GM19372 (cell line): ENCODE results near the gene MLN.

ENCODE experiments used
- ATAC-seq: cut with Tn5 transposase; IDR thresholded peaks from one replicate; pipeline ENCODE4 v1.9.1; 2021; ENCODE audit warnings: mild to moderate bottlenecking, low read depth, moderate library complexity; ENCODE audit not compliant: unreplicated experiment

The MLN gene, protein sequence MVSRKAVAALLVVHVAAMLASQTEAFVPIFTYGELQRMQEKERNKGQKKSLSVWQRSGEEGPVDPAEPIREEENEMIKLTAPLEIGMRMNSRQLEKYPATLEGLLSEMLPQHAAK

DNA sequence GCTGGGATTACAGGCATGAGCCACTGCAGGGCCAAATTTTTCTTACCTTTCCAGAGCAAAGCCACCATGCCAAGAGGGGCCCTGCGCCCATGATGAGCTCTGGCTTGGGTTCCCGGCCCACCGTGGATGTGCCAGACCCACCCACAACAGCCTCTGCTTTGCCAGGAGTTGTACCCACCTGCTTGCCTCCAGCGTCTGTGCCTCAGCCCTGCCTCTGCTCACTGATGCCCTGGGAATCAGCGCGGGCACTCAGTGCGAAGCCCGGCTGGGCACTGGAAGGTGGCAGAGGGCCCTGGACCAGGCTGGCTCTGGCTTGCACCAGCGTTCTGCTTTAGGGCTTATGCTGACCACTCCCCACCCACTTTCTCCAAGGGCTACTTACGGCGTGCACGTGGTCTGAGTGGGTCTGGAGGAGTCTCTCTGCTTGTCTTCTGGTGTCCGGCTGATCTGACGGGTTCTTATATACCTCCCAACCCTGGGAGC lies at the start of gene MLN:
TSS of gene MLN (minus strand) at position 433 of the 483 bp plus-strand sequence. CDS start 2,840 bp downstream, outside the sequence.
- ATAC-seq, result no peak

DNA sequence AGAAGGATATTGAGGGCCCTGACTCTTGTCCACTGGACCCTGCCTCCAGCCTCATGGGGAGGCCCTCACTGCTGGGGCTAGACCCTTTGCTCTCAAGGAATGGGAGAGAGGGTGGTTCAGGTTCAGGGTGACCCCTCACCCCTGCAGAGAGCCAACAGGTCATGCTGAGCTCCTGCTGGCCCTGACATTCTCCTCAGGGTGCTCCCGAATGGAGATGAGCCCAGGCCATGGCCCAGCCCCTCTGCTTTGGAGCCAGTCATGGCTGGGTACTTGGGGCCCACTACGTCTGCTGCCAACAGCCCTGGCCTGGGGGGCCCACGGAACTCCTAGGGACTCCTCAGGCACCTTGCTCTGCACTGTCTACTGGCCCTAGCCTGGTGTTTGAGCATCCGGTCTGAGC lies 49.2 kb upstream of the MLN start:
- no peak for ATAC-seq

DNA sequence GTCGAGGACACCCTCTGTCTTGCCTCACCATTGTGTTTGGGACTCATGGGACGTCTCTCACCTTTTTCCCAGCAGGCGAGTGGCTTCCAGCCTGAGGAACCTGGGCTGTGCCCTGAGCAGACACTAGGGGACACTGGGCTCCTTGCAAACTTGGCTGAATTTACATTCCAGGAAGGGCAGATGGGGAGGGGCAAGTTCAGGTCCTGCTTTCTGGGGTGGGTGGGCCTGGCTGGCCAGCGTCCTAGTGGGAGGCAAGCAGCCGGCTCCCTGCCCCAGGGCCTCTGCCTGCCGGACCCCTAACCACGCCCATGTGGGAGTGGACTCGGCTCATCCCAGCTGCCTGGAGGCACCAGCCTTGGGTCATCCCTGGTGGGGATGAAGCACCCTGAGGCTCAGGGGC lies 48.2 kb upstream of the MLN start:
- ATAC-seq, result no peak

DNA sequence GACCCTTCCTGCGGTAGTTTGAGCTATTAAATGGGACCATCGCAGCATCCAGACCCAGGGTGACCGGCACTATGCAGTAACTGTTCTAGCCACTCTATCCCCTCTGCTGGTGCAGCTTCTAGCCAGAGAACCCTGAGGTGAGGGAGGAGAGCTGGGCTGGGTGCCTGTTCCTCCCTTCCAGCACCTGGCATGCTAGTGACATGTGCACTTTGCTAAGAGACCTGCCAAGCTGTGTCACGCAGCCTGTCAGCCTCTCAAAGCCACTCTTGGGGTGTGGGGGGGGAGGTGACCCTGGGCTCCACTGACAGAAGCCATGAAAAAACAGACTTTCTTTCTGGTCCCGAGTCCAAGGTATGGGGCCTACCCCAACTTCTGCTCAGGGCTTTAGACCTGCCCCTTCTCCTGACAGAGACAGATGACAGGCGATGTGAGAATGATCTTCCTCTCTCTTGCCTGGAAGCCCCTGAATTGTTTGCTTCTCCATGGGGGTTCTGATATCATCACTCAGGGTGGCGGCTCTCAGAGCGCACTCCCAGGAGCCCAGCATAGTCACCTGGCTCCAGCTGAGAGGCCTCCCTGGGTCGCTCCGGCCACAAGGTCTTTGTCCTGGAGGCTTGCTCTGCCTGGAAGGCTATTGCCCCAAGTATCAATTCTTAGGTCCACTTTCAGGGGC lies 47.2 kb upstream of the MLN start:
- ATAC-seq, result no peak

DNA sequence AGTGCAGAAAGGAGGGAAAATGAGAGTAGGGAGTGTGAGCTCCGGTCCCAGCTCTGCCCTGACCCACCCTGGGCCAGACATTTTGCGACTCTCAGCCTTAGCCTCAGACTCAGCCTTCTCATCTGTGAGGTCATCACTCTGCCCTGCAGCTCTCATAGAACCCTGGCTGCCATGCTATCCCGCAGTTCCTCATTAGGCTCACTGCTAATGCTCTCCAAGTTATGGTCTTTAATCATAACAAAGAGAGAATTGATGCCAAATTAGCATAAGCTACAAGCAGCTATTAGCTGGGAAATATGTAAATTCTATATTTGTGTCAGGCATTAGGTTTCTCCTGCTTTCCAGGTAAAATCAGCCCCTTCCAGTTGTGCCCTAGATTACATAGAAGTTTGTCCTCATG lies 46.5 kb upstream of the MLN start:
- no peak for ATAC-seq

DNA sequence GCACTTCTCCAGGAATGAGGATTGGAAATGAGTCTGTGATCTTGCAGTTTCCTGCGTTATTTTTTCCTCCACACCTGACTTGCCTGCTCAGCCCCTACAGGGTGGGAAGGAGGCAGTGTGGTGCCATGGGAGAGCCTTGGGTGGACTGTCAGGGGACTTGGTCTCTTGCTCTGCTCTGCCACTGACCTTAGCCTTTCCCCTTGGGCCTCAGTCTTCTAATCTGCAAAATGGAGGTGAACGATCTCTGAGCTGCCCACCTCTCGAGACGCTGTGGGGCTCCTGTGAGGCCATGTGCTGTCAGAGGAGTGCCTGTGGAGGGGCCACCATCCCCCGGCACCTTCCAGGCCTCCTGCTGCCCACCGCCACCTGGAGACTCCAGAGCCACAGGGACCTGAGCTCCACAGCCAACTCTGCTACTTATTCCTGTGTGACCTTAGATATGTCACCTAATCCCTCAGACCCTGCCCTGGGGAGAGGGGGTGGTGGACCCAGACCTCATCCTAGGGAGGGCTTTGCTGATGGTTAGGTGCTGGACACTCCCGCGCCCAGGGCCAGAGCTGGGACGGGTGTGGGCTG lies 45.8 kb upstream of the MLN start:
- no peak for ATAC-seq

DNA sequence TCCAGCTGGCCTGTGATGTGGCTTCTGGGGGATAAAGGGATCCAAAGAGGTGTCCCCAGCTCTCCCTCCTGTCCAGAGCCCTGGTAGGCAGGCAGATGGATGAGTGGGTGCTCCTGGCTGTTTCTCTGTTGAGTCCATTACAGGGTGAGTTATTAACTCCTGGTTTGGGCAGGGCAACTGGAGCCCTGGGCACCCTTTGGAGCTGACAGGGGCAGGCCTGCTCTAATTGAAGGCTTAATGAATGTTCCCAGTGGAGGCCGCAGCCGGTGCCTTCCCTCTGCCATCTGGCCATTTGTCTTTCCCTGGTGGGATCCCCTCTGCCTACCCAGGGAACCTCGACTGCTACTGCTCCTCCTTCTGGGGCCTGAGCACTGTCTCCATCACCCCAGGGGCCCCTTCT lies 44.7 kb upstream of the MLN start:
- ATAC-seq, result no peak

DNA sequence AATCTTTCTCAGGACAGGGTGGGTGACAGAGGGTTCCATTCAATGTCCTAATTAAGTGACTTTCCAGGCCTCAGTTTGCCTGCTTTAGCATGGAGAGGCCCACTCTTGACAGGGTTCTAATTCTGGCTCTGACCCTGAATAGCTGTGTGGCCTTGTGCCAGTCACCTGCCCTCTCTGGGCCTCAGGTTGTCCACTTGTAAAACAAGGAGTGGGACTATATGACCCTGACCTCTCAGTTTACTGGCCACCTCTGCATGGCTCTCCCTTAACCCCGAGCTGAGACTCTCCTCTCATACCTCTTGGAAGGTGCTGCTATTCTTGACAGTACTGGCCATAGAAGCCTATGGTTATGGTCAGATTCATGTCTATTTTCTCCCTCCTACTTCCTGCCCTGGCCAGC lies 44.1 kb upstream of the MLN start:
- no peak for ATAC-seq

DNA sequence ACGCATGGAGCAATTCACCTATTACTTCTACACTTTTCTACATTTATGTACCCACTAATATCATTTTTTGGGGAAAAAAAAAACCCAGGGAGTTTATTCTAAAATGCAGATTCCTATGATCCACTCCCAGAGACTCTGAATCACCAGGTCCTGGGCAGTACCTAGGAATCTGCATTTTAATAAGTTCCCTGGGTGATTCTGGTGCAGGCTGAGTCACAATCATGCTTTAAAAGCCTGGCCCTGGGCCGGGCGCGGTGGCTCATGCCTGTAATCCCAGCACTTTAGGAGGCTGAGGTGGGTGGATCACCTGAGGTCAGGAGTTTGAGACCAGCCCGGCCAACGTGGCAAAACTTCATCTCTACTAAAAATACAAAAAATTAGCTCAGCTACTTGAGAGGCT lies 43.3 kb upstream of the MLN start:
- no peak for ATAC-seq

DNA sequence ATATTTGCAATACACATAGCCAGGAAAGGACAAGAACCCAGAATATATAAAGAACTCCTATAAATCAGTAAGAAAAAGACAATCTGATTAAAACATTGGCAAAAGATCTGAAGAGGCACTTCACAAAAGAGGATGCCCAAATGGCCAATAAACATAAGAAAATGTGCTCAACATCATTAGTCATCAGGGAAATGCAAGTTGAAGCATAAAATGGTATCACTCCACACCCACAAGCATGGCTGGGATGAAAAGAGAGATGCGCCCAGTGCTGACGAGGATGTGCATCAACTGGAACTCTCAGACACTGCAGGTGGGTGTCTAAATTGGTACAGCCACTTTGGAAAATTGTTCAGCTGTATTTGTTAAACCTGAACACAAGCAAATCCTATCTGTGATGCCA lies 42.4 kb upstream of the MLN start:
- no peak for ATAC-seq

DNA sequence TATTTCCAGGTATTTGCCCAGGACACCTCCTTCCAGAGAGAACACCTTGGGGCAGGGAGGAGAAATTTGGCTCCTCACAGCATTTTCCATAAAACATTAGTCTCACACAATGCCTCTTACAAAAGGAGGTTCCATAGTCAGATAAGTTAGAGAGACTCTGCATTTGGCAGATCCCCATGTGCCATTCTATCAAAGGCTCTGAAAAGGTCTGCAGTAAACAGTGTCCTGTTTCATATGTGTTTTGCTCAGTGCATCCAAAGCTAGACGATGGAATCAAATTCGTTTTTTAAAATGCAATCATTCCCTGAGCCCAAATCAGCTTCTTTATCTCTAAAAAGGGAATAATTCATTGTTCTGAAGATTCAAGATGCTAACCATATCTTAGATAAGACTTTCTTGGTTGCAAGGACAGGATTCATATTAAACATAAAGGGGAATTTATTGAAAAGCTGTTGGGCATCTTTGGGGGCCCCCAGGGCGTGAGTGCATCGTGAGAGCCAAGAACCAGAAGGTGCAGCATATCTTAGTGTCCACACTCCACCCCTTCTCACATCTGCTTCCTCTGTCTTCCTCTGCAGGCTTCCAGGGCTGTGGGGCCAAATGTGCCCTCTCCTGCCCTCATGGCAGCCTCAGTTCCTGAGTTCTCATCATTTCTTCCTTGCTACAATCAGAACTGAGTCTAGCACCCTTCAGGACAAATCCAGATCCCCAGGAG lies 41.4 kb upstream of the MLN start:
- ATAC-seq, result no peak

DNA sequence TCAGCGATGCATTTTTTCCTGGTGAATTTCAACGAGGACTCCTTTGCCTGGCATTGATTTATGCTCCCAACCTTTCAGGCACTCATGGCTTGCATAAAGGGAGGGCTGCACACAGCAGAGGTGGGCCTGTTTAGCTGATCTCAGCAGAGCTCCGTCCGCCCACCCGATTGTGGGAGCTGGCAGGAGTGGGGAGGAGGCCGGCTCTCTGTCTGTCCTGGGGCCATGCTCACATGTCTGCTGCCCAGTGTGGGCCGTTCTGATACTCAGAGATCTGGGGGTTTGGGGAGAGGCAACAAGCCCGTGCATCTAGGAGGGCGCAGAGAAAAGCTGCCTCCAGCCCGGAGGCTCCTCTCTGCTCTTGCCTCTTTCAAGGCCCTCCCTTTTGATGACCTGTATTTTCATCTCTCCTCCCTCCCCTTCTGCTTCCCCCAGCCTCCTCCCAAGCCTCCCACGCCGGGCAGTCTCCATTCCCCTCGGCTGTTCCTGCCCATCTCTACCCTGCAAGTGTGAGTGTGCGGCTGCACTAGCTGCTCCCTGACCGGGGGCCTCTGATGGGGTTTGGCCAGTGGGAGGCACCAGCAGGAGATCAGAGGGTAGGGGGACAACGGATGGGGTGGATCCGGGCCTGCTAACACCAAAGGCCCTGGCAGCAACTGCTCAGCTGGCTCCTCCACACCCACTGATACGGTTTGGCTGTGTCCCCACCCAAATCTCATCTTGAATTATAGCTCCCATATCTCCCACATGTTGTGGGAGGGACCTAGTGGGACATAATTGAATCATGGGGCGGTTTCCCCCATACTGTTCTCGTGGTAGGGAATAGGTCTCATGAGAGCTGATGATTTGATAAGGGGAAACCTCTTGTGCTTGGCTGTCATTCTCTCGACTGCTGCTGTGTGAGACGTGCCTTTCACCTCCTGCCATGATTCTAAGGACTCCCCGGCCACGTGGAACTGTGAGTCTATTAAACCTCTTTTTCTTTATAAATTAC lies 39.6 kb upstream of the MLN start:
- ATAC-seq, result no peak

DNA sequence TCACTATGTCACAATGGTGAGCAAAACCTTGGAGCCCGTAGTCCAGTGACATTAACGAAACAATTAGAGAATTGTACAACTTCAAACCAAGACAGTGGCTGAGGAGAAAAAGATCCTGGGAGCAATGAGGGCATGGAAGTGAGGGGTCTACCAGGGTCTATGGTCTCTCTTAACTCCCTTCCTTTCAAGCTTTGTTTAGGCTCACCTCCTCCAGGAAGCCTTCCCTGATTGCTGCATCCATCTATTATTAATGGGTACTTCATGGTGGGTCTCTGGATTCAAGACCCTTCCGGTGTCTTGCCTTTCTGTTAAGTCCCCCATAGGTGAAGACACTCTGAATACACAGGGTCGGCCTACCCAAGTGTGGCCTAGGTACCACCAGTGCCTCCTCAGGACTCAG lies 38.1 kb upstream of the MLN start:
- no peak for ATAC-seq

DNA sequence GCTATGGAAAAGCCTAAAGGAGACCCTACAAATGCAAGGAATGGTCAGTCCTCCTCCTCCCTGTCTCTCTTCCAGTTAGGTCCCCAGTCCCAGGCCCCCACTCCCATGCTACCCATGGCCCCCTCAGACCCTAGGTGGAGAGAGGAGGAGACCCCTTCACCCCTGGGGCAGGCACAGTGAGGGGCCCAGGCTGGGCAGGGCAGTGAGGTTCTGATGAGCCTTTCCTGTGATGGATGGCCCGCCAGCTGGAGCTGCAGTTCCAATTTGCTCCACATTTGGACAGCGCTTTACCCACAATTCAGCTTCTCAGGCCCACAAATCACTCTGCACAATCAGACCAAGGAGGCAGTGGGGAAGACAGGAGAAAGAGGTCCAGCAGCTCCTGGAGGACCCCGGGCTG lies 37.3 kb upstream of the MLN start:
- ATAC-seq, result no peak

DNA sequence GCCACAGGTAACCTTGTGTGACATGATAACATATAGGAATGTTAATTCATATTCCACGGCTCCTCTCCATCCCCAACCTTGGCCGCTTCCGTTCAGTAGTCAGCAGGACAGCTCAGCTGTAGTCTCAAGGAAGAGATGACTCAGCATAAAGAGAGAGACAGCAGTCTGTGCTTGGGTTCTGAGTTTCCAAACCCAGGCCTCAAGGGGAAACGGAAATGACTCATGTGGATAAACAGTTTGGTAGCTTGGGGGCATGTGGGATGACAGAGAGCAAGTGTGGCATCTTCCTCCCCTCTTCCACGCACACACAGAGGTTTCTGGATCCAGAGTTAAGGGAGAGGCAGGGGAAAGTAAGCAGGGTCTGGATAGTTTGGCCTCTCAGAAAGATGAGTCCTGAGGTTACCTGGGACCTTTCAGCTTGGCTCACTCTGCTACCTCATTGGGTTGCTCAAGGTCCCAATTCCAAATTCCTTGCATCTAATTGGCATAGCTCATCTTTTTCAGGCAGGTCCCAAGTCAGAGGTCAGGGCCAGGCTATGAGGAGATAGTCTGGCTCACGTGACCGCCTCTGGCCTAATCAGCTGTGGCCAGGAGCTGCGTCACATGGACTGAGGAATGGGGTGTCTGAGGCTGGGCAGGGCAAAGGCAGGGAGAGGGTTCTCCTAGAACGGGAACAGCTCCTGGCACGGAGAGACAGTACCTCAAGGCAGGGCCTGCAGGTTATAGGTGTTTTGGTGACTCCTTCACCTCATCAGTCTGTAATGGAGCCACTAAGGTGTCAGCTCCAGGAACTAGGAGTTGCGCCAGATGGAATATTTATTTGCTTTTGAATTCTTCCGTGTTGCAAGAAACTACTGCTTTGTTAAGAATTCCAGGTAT lies 36.5 kb upstream of the MLN start:
- ATAC-seq, result no peak

DNA sequence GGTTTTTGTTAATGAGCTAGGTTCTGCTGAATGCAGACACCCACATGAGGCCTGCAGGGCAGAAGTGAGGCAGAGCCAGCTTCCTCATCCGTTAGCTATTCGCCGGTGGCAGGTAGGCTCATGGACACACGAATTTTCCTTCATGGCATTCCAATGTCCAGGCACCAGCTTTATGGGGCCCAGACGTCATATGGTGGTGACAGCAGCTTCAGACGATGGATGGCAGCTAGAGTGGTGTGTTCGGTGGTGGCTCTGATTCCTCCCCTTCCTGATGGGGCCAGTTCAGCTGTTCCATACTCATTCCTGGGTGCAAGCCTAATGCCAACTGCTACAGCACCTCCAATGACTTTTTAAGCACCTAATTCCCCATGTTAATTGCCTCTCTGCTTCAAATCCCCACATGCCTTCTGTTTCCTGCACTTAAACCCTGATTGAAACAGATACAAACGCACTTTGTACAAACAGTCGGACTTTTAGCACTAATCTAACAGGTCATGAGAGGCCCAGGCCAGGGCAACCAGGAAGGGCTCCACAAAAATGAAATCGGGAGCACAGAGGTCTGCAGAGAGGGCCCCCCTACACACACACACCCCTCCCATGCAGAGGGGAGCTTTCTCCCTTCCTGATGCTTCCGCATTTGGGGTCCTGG lies 35.7 kb upstream of the MLN start:
- no peak for ATAC-seq

DNA sequence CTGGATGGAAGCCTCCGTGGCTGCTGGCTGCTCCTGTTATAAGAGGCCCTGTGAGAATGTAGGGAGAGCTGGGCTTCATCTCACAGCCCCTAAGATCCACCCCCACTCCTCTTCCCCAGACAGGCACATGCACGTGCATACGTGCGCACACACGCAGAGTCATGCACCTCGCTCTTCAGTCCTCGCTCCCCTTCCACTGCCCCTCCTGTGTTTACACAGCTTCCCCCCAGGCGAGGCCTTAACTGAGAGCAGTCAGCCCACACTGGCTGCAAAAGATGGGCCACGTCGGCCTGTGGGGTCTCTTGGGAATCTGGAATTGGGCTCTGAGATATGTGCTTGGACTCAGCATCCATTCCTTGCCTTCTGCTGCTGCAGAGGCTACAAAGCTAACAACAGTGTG lies 35.2 kb upstream of the MLN start:
- no peak for ATAC-seq

DNA sequence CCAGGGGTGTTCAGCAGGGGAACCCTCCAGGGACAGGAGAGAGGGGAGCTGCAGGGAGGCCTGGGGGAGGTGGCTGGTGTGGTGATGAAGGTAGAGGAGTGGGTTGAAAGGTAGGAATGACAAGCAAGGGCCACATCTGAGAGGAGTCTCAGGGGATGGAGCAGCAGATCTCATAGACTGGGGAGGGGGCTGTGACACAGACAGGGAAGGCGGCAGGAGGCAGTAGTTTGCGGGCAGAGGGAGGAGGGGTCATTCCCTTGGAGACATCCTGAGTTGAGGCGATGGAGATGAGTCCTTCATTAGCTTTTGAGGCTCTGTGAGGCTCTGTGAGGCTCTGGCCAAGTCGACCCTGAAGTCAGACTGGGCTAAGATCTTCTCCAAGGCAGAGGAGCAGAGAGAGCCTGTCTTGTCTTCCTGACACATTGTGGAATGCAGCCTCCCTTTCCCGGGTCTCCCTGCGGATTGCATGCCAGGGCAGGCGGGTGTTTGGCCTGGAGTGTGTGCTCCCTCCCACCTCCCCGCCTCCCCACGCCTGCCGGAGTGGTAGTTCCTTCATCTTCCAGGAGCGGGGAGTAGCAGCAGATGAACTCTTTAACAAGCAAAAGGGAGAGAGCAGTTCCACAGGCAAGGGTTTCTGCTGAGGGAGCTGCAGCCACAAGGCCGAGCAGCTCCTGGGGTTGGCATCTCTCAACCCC lies 34.3 kb upstream of the MLN start:
- no peak for ATAC-seq
